GM12891 (cell line): ENCODE data around the gene WFDC10A.

Source experiments
- POLR2A ChIP-seq: IDR thresholded peaks from 2 replicates; pipeline ENCODE4 v1.6.1; 2011; ENCODE audit warnings: low read depth, low read length, control low read depth
- POLR2AphosphoS5 ChIP-seq: IDR thresholded peaks from 2 replicates; pipeline ENCODE4 v1.6.1; 2011; ENCODE audit warnings: low read depth, low read length, control low read depth
- TAF1 ChIP-seq: IDR thresholded peaks from 2 replicates; pipeline ENCODE4 v1.6.1; 2011; ENCODE audit warnings: low read depth, low read length, control low read depth

DNA sequence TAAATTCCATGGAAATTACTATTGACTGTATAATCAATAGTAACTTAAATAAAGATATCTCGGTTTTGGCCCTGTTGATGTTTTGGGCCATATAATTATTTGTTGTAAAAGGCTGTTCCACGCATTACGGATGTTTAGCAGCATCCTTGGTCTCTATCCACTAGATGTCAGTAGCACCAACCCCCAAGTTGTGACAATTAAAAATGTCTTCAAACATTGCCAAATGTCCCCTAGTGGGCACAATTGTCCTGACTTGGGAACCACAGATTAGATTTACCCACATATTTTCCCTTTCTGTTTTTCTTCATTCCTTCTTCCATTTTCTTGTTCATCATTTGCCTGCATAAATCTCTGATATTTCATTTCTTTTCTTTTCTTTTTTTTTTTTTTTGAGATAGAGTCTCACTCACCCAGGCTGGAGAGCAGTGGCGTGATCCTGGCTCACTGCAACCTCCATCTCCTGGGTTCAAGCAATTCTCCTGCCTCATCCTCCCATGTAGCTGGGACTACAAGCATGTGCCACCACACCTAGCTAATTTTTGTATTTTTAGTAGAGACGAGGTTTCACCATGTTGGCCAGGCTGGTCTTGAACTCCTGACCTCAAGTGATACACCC lies 36.9 kb upstream of the WFDC10A start:
- no peak for TF ChIP-seq POLR2AphosphoS5
- TF ChIP-seq TAF1 = no peak
- no peak for TF ChIP-seq POLR2A
